GM19452 (cell line): ENCODE results near the gene CHTOP.
"Not testable (repeated sequence)": the region's sequence is repeated elsewhere in the genome, so short reads cannot be mapped to it uniquely, and the experiment has no call there.

ENCODE experiments used
- ATAC-seq: cut with Tn5 transposase; IDR thresholded peaks from one replicate; pipeline ENCODE4 v1.9.1; 2021; ENCODE audit not compliant: unreplicated experiment

CHTOP gene

DNA sequence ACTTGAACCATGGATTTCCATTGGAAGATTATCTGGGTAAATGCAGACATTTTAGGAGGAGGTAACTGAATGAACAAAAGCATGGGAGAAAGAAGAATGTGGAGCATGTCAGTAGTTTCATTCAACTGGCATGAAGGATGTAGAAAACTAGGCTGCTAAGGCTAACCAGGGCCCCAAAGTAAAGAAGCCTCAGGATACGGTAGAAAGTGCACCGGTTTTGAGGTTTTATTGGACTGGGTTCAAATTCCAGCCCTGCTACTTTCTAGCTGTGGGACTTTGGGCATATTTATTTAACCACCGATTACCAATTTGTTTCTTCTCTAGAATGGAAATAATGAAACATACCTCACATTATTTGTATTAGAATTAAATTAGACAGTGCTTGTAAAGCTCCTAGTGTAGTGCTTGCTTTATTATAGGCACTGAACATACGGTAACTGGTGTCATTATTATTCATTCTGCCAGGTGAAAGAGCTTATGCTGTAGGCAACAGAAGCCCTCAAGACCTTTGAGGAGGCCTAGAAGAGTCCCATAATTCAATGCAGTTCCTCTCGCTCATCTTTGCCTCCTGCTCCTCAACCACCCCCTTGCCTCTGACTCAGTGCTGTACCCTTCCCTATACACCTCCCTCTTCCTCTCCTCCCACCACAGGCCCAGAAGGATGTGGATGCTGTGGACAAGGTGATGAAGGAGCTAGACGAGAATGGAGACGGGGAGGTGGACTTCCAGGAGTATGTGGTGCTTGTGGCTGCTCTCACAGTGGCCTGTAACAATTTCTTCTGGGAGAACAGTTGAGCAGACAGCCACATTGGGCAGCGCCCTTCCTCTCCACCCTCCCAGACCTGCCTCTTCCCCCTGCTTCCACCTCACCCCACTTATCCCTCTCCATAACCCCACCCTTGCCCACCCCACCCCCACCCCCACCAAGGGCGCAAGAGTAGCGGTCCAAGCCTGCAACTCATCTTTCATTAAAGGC is 2.5 kb upstream of the CHTOP start:
- ATAC-seq = no peak

DNA sequence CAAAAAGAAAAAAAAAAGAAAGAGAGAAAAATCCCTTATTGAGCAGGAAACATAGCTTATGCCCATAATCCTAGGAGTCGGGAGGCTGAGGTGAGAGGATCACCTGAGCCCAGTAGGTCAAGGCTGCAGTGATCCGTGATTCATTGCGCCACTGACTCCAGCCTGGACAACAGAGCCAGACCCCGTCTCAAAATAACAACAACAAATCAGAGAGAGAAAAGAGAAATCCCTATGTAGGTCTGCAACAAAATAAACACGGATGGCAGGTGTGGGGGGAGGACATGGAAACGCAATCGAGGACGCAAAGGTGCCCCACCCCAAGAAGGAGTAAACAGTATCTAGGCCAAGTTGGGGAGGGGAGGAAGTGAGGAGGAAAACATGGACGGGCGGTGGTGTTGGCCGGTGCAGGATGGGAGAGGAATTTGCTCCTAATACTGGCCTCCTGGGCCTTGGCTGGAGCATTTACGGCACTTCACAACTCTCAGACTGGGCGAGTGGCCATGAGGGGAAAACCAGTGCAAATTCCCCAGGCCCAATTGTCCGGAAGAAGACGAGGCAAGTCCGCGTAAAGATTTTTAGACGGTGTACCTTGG is 609 bp upstream of the CHTOP start:
- peak; percentile 0 for ATAC-seq

DNA sequence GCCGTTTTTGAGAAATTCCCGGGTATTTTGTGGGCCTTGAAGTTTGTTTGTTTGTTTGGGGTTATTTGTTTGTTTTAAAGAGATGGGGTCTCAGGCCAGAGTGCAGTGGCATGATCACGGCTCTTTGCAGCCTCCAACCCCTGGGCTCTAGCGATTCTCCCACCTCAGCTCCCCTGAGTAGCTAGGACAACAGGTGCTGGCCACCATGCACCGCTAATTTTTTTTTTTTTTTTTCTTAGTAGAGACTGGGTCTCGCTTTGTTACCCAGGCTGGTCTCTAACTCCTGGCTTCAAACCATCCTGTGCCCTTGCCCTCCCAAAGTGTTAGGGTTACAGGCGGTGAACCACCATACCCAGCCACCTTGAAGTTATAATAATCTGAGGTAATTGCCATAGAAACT is 2.0 kb downstream of the CHTOP start:
- no peak for ATAC-seq

DNA sequence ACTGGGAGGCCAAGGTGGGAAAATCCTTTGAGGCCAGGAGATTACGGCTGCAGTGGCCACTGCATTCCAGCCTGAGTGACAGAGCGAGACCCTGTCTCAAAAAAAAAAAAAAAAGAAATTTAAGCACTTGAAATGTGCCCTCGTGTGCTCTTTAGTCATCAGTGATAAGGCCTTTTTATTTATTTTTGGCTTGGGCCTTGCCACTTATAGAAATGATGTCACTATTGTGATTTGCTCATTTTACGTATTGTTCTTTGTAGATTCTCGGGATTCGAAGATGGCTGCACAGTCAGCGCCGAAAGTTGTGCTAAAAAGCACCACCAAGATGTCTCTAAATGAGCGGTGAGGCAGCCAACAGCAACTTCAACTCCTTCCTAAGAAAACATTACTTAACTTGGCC is 2.4 kb downstream of the CHTOP start:
- ATAC-seq = no peak

DNA sequence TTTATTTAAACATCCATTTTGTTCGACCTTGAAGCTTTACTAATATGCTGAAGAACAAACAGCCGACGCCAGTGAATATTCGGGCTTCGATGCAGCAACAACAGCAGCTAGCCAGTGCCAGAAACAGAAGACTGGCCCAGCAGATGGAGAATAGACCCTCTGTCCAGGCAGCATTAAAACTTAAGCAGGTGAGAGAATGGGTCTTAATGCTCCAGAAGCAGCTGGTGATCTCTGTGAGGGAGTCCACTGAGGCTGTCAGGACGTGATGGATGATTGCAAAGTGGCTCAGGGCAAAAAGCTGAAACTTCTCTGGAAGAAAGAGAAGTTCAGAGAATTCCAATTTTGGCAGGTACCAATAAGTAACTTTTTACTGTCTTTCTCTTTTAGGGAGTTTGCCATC is 4.4 kb downstream of the CHTOP start:
- no peak for ATAC-seq

DNA sequence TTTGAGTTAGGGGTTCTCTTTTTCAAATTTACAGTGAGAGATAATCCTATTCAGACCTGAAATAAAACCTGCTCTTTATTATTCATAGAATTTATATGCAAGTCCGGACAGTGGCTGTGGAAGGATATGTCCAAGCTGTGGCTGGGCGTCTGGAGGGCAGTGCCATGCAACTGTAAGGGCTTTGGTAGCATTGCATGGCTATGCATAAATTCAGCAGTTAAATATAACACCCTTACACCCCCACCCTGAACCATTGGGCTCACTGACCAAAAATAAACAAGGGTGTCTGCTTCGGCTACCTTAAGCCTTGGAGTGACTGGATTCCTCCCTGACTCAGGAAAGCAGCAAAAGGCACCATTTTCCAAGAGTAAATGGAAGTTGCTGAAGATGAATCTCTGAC is 5.4 kb downstream of the CHTOP start:
- no peak for ATAC-seq

DNA sequence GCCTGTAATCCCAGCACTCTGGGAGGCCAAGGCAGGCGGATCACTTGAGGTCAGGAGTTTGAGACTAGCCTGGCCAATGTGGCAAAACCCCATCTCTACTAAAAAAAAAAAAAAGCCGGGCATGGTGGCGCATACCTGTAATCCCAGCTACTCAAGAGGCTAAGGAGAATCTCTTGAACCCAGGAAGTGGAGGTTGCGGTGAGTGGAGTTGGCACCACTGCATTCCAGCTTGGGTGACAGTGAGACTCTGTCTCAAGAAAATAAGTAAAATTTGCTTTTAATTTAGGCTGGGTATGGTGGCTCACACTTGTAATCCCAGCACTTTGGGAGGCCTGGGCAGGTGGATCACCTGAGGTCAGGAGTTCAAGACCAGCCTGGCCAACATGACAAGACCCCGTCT is 6.3 kb downstream of the CHTOP start:
- not testable (repeated sequence) for ATAC-seq

DNA sequence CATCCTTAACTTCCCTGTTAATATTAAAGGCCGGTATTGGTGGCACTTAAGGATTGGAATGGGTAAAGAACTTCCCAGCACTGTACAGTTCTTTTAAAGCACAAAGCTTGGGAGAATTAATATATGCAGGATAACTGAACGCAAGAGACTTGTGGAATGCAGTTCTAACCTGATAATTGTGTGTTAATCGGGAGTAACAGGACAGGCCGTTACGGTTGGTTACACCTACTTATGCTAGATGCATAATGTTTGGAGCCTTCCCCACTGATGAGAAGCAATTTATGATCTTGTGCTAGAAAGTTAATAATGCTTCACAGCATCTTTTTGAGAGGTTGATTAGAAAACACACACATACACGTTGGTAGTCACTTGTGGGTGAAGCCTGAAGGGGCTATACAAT is 7.0 kb downstream of the CHTOP start:
- ATAC-seq = no peak

DNA sequence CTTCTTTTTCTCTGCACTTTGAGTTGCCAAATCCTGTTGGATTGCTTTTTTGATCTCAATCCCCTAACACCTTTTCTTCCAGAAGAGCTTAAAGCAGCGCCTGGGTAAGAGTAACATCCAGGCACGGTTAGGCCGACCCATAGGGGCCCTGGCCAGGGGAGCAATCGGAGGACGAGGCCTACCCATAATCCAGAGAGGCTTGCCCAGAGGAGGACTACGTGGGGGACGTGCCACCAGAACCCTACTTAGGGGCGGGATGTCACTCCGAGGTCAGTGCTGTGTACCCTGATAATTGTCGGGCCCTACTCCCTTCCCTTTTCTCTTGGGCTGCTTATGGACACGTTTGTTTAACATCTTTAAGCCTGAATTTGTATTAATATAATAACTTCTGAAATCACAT is 8.3 kb downstream of the CHTOP start:
- no peak for ATAC-seq

DNA sequence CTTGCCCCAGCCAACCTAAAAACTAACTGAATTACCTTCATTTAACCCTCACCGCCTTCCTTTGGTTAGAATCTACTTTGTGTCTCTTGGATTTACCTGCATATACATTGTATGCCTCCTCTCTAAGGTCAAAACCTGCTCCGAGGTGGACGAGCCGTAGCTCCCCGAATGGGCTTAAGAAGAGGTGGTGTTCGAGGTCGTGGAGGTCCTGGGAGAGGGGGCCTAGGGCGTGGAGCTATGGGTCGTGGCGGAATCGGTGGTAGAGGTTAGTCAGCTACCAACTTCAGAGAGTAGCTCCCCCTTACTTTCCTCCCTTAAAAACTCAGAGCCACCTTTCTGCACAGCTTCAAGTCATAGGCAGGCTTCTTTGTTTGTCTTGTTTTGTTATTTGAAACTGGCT is 9.2 kb downstream of the CHTOP start:
- ATAC-seq = no peak

DNA sequence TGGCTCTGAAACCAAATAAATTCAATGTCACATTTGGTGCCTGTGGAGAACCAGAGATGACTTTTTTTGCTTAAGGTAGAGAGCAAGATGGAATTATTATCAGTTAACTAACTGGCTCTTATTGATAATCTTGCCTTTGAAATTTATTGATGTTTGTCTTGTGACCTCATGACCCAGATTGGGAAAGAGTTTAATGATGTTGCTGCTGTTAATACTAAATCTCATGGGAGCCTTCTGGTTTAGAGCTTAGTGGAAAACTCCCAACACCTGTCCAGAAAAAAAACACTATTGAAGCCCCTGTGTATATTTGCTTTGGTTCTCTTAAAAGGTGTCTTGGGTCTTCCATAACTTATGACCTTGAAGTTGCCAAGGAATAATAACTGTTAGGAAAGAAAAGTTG is 9.9 kb downstream of the CHTOP start:
- ATAC-seq = no peak

DNA sequence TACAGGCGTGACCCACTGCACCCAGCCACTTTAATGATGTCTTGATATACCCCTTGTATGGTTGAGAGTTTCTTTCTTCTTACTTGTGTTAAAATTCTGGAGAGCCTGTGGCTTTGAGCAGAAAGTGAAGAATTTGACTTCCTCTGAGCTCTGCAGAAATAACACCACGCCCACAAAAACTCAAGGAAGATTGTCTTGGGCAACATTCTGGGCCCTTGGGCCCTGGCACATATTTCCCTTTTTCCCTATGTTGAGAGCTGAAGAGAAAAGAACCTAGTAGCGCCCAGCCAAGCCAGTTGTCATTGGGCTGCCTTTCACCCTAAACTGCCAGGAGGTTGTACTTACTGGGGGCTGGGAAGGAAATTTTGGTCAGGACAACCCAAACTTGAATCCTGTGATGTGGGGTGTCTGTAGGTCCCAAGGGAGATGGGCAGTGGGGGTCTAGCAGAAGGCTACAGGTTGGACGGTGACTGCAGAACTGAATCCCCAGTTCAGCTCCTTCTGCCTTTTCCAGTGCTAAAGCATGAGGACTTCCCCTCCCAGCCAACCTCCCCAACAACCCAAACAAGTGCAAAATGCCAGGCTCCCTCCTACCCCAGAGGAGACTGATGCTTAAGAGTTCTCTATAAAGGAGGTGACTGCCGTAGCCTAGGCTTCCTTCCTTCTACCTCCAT is 12.9 kb downstream of the CHTOP start:
- ATAC-seq = no peak

DNA sequence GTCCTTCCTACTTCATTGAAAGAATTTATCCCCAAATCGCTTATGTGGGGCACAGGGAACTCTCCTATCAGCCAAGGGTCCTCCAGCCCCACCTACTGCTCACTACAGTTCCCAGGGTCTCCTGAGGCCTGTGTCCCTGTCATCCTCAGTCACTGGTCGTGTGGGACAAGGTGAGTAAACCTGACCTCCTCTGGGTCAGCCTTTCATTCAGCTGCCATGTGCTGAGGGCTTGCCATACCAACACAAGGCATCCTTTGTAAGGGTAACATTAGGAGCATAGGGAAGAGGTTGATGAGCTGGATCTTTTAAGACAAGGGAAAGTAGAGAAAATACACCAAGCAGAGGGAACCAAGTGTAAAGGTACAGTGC is 13.5 kb downstream of the CHTOP start:
- no peak for ATAC-seq

DNA sequence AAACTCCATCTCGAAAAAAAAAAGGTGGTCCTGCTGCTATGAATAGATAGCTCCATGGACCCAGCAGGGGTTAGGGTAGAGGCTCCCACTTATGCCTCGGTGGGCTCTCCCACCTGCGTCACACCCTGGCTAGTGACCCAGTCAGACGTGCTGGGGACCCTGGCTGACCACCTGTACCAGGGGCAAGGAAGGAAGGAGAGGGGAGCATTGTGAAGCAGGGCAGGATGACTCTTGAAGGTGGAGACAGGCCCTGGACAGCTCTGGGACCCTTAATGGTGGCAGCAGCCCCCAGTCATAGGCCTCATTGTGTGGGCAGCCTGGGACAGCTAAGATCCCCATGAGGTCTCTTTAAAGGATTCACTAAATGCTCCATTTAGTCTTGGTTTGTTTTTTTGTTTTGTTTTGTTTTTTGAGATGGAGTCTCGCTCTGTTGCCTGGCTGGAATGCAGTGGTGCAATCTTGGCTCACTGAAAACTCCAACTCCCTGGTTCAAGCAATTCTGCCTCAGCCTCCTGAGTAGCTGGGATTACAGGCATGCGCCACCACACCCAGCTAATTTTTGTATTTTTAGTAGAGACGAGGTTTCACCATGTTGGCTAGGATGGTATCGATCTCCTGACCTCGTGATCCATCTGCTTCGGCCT is 14.3 kb downstream of the CHTOP start:
- no peak for ATAC-seq

DNA sequence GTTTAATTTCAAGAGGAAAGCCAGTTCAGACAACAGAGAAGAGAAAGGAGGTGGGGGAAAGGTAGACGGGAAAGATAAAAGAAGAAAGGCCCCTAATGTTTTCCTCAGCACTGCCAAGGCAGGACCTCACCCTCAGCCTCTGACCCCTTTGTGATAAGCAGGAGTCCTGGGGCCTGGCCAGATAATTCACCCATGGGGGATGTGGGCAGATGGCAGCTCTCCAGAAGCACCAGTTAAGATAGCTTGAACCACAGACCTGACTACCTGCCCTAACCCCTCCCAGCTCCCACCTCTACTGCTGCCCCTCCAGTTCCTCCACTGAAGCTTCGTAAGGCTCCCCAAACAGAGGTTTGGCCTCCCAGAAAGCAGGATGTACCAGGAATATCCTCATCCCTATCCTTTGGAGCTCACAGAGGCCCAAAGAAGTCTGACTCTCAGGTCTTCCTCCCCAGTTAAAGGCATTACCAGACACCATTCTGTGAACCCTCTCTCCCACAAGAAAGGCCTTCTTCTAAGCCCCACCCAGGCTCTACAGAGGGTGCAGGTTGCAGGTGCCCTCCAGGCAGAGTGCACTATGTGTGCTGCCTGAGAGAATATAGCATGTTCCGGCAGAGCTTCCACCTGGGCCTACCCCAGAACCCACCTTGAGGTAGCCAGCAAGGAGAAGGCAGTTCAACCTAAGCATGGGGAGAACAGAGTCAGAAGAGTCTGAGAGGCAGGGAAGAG is 15.4 kb downstream of the CHTOP start:
- no peak for ATAC-seq

DNA sequence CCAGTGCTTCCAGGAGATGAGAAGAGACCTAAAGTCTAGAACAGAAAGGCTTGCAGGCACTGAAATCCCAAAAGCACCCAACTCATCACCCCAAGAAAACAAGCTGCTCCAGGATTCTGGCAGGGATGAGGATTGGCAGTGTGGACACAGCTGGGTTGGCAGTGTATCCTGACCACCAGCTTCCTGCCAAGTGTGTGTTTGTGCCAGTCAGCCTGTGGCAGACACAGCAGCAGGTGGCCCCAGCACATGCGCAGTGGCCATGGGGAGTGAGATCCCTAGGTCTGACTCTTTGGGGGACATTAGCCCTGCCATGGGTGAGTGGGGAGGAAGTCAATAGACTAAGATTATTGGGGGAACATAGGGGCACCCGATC is 16.0 kb downstream of the CHTOP start:
- no peak for ATAC-seq

DNA sequence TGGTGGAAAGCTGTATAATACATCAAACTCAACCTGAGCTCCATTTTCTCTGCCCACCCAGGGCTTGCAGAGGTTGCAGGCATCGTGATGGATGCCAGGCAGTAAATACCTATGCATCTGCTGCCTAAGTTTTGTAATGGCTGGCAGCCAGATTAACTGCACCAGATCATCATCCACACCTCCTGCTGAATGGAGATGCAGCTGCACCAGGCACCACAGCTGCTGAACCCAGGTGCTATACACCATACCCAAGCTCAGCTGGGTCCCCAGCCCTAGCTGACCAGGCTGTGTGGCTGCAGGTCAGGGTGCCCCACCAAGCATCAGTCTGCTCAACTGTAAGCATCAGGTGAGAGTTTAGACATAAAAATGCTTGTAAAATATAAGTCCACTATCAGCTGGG is 17.9 kb downstream of the CHTOP start:
- ATAC-seq = no peak

DNA sequence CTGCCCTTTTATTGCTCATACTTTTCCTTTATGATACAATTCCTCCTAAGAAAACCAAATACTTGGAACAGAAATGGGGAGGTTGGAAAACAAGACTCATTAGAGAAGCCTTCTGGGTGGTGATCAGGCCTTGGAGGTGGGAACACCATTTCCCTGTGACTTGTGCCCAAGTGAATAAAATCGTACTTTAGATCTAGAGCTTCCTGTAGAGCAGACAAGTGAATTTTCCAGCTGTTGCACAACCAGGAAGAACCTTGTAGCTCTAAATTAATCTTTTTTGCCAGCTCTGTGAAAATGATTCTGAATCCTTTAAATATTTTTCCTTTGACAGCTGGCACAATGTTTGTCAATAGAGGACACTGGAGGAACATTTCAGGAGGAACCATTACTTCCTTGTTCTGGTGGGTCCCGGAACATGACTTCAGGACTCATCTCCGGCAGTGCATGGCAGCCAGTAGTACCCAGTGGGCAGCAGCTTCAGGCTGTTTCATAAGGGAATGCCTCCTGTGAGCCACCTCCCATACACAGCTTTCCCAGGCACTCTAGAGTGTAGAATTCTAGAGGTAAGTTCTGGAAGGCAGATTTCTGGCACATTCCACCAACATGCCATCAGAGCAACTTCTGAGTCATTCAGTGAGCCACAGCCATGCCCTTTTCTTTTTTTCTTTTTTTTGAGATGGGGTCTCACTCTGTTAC is 19.1 kb downstream of the CHTOP start:
- ATAC-seq = no peak

DNA sequence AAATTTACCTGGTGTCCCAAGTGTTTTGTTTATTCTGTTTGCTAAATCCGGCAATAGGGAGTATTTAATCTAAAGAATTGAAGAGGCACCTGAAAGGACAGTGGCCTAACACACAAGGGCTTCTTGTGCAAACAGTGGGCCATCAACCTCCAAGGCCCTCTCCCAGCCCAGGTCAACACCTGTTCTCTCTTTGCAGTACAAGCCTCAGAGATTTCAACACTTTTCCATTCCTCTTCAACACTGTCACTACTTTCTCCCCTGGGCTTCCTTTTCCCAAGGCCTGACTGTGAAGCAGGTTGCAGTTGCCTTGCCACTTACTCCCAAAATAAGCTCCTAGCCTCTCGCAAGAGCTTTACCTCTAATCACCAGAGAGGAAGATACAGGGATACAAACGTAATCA is 21.5 kb downstream of the CHTOP start:
- no peak for ATAC-seq

DNA sequence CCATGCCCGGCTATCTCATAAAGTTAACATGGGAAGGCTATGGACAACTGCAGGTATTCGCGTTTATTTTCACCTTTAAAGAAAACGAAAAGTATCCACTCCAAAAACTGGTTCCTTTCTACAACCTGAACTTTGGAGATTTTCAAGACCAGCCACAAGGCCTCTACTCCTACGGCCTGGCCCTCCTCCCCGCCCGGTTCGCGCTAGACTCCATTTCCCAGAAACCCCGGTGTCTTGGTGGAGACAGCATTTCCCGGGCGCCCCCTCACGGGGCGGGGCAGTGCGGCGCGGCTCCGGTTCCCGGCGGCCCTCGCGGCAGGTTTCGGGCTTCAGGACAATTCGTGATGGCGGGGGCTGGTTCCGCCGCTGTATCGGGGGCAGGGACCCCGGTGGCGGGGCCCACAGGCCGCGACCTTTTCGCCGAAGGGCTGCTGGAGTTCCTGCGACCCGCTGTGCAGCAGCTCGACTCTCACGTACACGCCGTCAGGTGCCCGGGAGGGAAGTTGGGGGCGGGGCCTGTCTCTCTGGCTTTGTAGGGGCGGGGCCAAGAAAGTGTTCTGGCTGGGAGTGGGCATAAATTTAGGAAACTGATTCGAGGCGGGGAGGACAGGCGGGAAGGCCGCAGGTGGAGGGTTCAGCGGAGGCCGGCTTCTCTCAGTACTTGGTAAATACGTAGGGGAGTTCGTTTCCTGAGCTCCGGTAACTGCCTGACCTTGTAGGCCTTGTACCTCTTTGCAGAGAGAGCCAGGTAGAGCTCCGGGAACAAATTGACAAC is 24.7 kb downstream of the CHTOP start, which contains the start of gene SNAPIN:
SNAPIN (plus strand) TSS at position 304 of the 775 bp plus-strand sequence; CDS start at position 345, 41 bp downstream.
- ATAC-seq = peak; percentile 95
